HEK293 (cell line): ENCODE measurements around the gene ADRA1B.

Source experiments
- CTCF ChIA-PET: fragments of 350-600 bp; formaldehyde crosslinking; extraction: SDS; loops from one replicate; lab custom pipeline; 2021; ENCODE audit warnings: antibody characterized with exemption; lab: Yijun Ruan, JAX
- POLR2A ChIA-PET: fragments of 300-600 bp; formaldehyde crosslinking; extraction: SDS; loops from one replicate; lab custom pipeline; 2020; ENCODE audit warnings: antibody characterized with exemption, inconsistent platforms; lab: Yijun Ruan, JAX
- H3K27ac ChIP-seq: fragments of 200-500 bp; sonication (Bioruptor generic); 2 replicates; pipeline ENCODE4 v1.5.1; 2014; ENCODE audit warnings: low read depth, low read length, control low read depth, inconsistent platforms; ENCODE audit errors: extremely low read depth
- H3K36me3 ChIP-seq, 2 experiments: fragments of 200-500 bp in 1 of 2; sonication (Bioruptor generic) in 1 of 2; 1 replicate in 1 of 2; 2 replicates in 1 of 2; pipeline ENCODE4 v1.5.1; 2014 to 2017; ENCODE audit warnings: inconsistent platforms in 2 of 2, low read length in 2 of 2; ENCODE audit not compliant: control insufficient read depth in 2 of 2, insufficient read depth in 1 of 2
- H3K4me1 ChIP-seq: fragments of 200-500 bp; sonication (Bioruptor generic); 2 replicates; pipeline ENCODE4 v1.5.1; 2014; ENCODE audit warnings: mild to moderate bottlenecking, low read length, inconsistent platforms; ENCODE audit not compliant: control insufficient read depth, insufficient read depth
- H3K4me3 ChIP-seq: 2 replicates; pipeline ENCODE4 v1.5.1; 2011; ENCODE audit warnings: low read depth, mild to moderate bottlenecking, control low read depth, low read length, moderate library complexity
- H3K9me3 ChIP-seq: fragments of 200-500 bp; sonication (Bioruptor generic); 2 replicates; pipeline ENCODE4 v1.5.1; 2014; ENCODE audit warnings: low read depth, low read length, inconsistent platforms; ENCODE audit not compliant: control insufficient read depth, insufficient read depth
- ATF2 ChIP-seq: fragments of 450-650 bp; formaldehyde crosslinking; IDR thresholded peaks from 2 replicates; pipeline ENCODE4 v1.5.1; 2016; ENCODE audit warnings: missing biosample characterization, missing genetic modification characterization, low read depth
- HOXD13 ChIP-seq: sonication (generic); formaldehyde crosslinking; IDR thresholded peaks from 2 replicates; pipeline ENCODE4 v1.8.0; 2022; ENCODE audit warnings: missing genetic modification reagents, borderline replicate concordance
- KLF10 ChIP-seq: fragments of 450-650 bp; IDR thresholded peaks from 2 replicates; pipeline ENCODE4 v1.5.1; 2018; ENCODE audit warnings: missing biosample characterization, mild to moderate bottlenecking, missing genetic modification characterization
- KLF7 ChIP-seq: fragments of 450-650 bp; formaldehyde crosslinking; IDR thresholded peaks from 2 replicates; pipeline ENCODE4 v1.5.1; 2016; ENCODE audit warnings: missing biosample characterization, missing genetic modification characterization, borderline replicate concordance
- PRDM2 ChIP-seq: fragments of 450-650 bp; formaldehyde crosslinking; IDR thresholded peaks from 2 replicates; pipeline ENCODE4 v1.5.1; 2016; ENCODE audit warnings: missing biosample characterization, missing genetic modification characterization, borderline replicate concordance
- YY2 ChIP-seq: fragments of 450-650 bp; formaldehyde crosslinking; IDR thresholded peaks from 2 replicates; pipeline ENCODE4 v1.5.1; 2016; ENCODE audit warnings: missing biosample characterization, missing genetic modification characterization
- ZBTB49 ChIP-seq: fragments of 450-650 bp; formaldehyde crosslinking; IDR thresholded peaks from 2 replicates; pipeline ENCODE4 v1.5.1; 2016; ENCODE audit warnings: missing biosample characterization, missing genetic modification characterization, low read depth
- ZNF174 ChIP-seq: fragments of 450-650 bp; formaldehyde crosslinking; IDR thresholded peaks from 2 replicates; pipeline ENCODE4 v1.5.0; 2017; ENCODE audit warnings: missing biosample characterization, mild to moderate bottlenecking, missing genetic modification characterization
- ZNF18 ChIP-seq: fragments of 450-650 bp; formaldehyde crosslinking; IDR thresholded peaks from 2 replicates; pipeline ENCODE4 v1.5.1; 2016; ENCODE audit warnings: missing biosample characterization, missing genetic modification characterization
- ZNF24 ChIP-seq: fragments of 450-650 bp; formaldehyde crosslinking; IDR thresholded peaks from 2 replicates; pipeline ENCODE4 v1.5.1; 2016; ENCODE audit warnings: missing biosample characterization, missing genetic modification characterization
- ZNF37A ChIP-seq: fragments of 450-650 bp; IDR thresholded peaks from 2 replicates; pipeline ENCODE4 v1.5.1; 2018; ENCODE audit warnings: missing biosample characterization, missing genetic modification characterization
- ZNF423 ChIP-seq: fragments of 450-650 bp; formaldehyde crosslinking; IDR thresholded peaks from 2 replicates; pipeline ENCODE4 v1.5.1; 2016; ENCODE audit warnings: missing biosample characterization, missing genetic modification characterization
- ZNF449 ChIP-seq: fragments of 450-650 bp; formaldehyde crosslinking; IDR thresholded peaks from 2 replicates; pipeline ENCODE4 v1.5.1; 2017; ENCODE audit warnings: missing biosample characterization, mild to moderate bottlenecking, missing genetic modification characterization, moderate library complexity
- ZNF48 ChIP-seq: fragments of 450-650 bp; formaldehyde crosslinking; IDR thresholded peaks from 2 replicates; pipeline ENCODE4 v1.5.1; 2016; ENCODE audit warnings: missing biosample characterization, missing genetic modification characterization
- ZNF501 ChIP-seq: fragments of 450-650 bp; formaldehyde crosslinking; IDR thresholded peaks from 2 replicates; pipeline ENCODE4 v1.5.1; 2016; ENCODE audit warnings: missing biosample characterization, missing genetic modification characterization
- ZNF548 ChIP-seq: fragments of 450-650 bp; formaldehyde crosslinking; IDR thresholded peaks from 2 replicates; pipeline ENCODE4 v1.5.1; 2016; ENCODE audit warnings: missing biosample characterization, missing genetic modification characterization
- ZNF549 ChIP-seq: fragments of 450-650 bp; IDR thresholded peaks from 2 replicates; pipeline ENCODE4 v1.5.1; 2018; ENCODE audit warnings: missing biosample characterization, missing genetic modification characterization, mild to moderate bottlenecking, inconsistent platforms, moderate library complexity
- ZNF623 ChIP-seq: fragments of 450-650 bp; formaldehyde crosslinking; IDR thresholded peaks from 2 replicates; pipeline ENCODE4 v1.5.1; 2016; ENCODE audit warnings: missing biosample characterization, missing genetic modification characterization
- ZNF658 ChIP-seq: fragments of 450-650 bp; formaldehyde crosslinking; IDR thresholded peaks from 2 replicates; pipeline ENCODE4; 2016; ENCODE audit warnings: missing biosample characterization, missing genetic modification characterization
- ZNF670 ChIP-seq: fragments of 450-650 bp; formaldehyde crosslinking; IDR thresholded peaks from 2 replicates; pipeline ENCODE4 v1.5.1; 2016; ENCODE audit warnings: missing biosample characterization, missing genetic modification characterization, low read depth
- ZNF707 ChIP-seq: fragments of 450-650 bp; formaldehyde crosslinking; IDR thresholded peaks from 2 replicates; pipeline ENCODE4 v1.5.1; 2016; ENCODE audit warnings: missing biosample characterization, missing genetic modification characterization

ADRA1B gene

GRCh38 chr5:159894149-159894720 is 22.0 kb upstream of the ADRA1B start:
- CTCF ChIA-PET: interaction anchor here (0.6 to 1.4 kb wide), 4 partner anchors 14 to 757 kb away, joined by 3 to 6 read pairs (median 4); no protein-coding TSS in a partner anchor
- no peak overlapping the region for H3K4me3 ChIP-seq
- TF ChIP-seq KLF7 (tag by site-specific recombination) (no peak), ZNF18 (tag by site-specific recombination) (no peak), ZNF670 (tag by site-specific recombination) (no peak), ZNF658 (tag by site-specific recombination) (no peak)
- TF ChIP-seq, all 188 proteins: peak for 0
- Histone ChIP-seq H3K36me3 (no peaks in the 10 kb centered on the region), H3K4me1 (no peaks in the 10 kb centered on the region), H3K27ac (no peak overlapping the region), H3K9me3 (no peaks in the 10 kb centered on the region)
- POLR2A ChIA-PET: no interaction called here

- no peaks in the 10 kb centered on the region for H3K36me3 ChIP-seq
- ChIA-PET POLR2A (no interaction called here), CTCF (interaction anchor here (0.7 kb wide), 1 partner anchor 171 kb away, joined by 3 read pairs; no protein-coding TSS in a partner anchor)
- H3K4me1 ChIP-seq: peaks cover 13% of the 10 kb centered on the region
- no peaks in the 10 kb centered on the region for H3K9me3 ChIP-seq
- TF ChIP-seq ZNF549 (no peak), ZNF24 (no peak), ZNF174 (tag by site-specific recombination) (no peak), KLF10 (no peak), ZNF623 (tag by site-specific recombination) (no peak), ZNF707 (no peak), PRDM2 (tag by site-specific recombination) (no peak), ZNF449 (tag by site-specific recombination) (no peak), ZNF501 (tag by site-specific recombination) (no peak), ZNF48 (tag by site-specific recombination) (no peak), ZBTB49 (tag by site-specific recombination) (no peak), ZNF37A (tag by site-specific recombination) (no peak), ZNF548 (tag by site-specific recombination) (no peak), ZNF423 (tag by site-specific recombination) (no peak), YY2 (tag by site-specific recombination) (no peak), ATF2 (no peak), HOXD13 (CRISPR knock-in tag) (no peak)
- no peak overlapping the region for H3K27ac ChIP-seq
- H3K4me3 ChIP-seq: no peak overlapping the region
These were observed 18.4 kb upstream of the ADRA1B start for GRCh38 chr5:159897786-159898393.
